BJ (cell line): ENCODE results near the gene ACADVL. TPM values are rescaled to one million over a fixed set of nuclear protein-coding genes. Genes with fewer than 3 reads are reported as not detected.

Experiments
- CTCF ChIA-PET: fragments of 350-600 bp; formaldehyde crosslinking; extraction: SDS; loops from one replicate; lab custom pipeline; 2021; ENCODE audit warnings: antibody characterized with exemption, inconsistent platforms; lab: Yijun Ruan, JAX
- POLR2A ChIA-PET: fragments of 300-600 bp; sonication (Branson Sonifier 250); formaldehyde crosslinking; extraction: SDS; loops from one replicate; lab custom pipeline; 2021; ENCODE audit warnings: antibody characterized with exemption; lab: Charles Lee
- DNase-seq: peaks from one replicate; pipeline ENCODE4 v3.0.0-alpha.2; 2011; ENCODE audit warnings: low read depth
- H3K27me3 ChIP-seq: 2 replicates; pipeline ENCODE4 v1.6.0; 2011; ENCODE audit warnings: low read length; ENCODE audit not compliant: control insufficient read depth, insufficient read depth
- H3K36me3 ChIP-seq: 2 replicates; pipeline ENCODE4 v1.5.1; 2011; ENCODE audit warnings: low read length; ENCODE audit not compliant: control insufficient read depth, insufficient read depth
- H3K4me3 ChIP-seq: 2 replicates; pipeline ENCODE4 v1.5.1; 2011; ENCODE audit warnings: low read depth, mild to moderate bottlenecking, control low read depth, low read length
- CTCF ChIP-seq: IDR thresholded peaks from 2 replicates; pipeline ENCODE4 v1.5.1; 2011; ENCODE audit warnings: low read depth, mild to moderate bottlenecking, control low read depth, inconsistent platforms, low read length, moderate library complexity; ENCODE audit not compliant: insufficient read depth
- polyA plus RNA-seq: library from polyadenylated mRNA; depleted of rRNA; stranded (reverse); fragments of >200 nt; gene quantifications from 2 replicates; pipeline ENCODE4 v1.2.3, GENCODE V29; 2011

ACADVL gene
- polyA plus RNA-seq, 1 experiment, result 517 TPM

DNA sequence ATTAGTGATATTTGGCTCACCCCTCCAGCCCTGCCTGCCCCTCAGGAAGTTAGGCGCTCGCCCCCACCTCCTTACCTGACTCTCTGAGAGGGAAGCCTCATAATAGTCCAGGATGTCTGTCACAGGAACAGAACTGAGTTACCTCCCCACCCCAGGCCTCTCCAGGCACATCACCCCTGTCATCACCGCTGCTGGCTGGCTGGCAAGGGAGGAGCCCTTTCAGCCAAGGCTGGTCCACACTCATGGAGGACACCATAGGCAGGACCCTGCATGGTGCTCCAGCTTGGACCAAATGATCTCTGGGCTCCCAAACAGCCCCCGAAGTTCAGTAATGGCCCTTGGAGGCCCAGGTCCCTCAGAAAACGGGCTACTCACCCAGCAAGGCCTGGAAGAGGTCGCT, 1.6 kb upstream of the ACADVL start:
- CTCF ChIA-PET, result no interaction called here
- TF ChIP-seq CTCF, result no peak
- POLR2A ChIA-PET, result no interaction called here
- no peak overlapping the region for H3K4me3 ChIP-seq
- DNase-seq, result no peak
- H3K36me3 ChIP-seq, result peaks cover 10% of the 10 kb centered on the region
- no peaks in the 10 kb centered on the region for H3K27me3 ChIP-seq

GRCh38 chr17:7218758-7219157, 980 bp upstream of the ACADVL start:
- H3K27me3 ChIP-seq, result no peaks in the 10 kb centered on the region
- no peak overlapping the region for H3K4me3 ChIP-seq
- peaks cover 16% of the 10 kb centered on the region for H3K36me3 ChIP-seq
- POLR2A ChIA-PET, result interaction anchor here (0.8 kb wide), 1 partner anchor 21 kb away, joined by 3 read pairs; the partner anchor contains the start of gene PHF23
- CTCF ChIA-PET, result interaction anchor here (2.7 kb wide), 1 partner anchor 173 kb away, joined by 13 read pairs; no protein-coding TSS in a partner anchor
- no peak for TF ChIP-seq CTCF
- DNase-seq, result no peak

DNA sequence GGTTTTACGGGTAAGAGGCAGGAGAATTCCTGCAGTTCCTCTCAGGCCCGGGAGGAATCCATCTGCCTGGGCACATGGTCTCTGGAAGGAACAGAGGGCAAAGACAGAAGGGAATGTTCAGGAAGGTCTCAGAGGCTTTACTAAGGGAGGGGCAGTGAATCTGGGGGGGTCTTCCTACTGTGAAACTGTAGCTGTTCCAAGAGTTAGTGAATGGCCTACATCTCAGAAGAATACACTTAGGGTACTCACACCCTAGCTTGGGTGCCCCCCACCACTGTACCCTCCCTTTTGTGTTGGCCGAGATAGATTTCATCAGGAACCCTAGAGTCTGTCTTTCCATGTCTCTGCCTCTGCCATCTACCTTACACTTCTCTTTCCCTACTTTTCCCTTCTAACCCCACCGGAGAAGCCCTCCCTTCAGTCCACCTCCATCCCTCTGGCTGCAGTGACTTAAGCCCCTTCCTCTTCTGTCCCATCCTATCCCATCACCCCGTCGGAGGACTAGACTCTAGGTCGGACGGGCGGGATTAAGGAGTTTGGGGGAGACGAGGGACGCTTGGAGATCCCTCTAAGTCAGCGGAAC, 418 bp upstream of the ACADVL start:
- ChIA-PET CTCF (interaction anchor here (0.6 to 3.6 kb wide), 7 partner anchors 14 to 770 kb away, joined by 3 to 50 read pairs (median 3); no protein-coding TSS in a partner anchor), POLR2A (interaction anchor here (0.6 to 1.3 kb wide), 3 partner anchors 18 to 32 kb away, joined by 3 to 4 read pairs (median 3); partner anchors contain the start of gene PHF23)
- Histone ChIP-seq H3K27me3 (no peaks in the 10 kb centered on the region), H3K4me3 (peak overlapping the region; percentile 84), H3K36me3 (peaks cover 22% of the 10 kb centered on the region)
- no peak for DNase-seq
- no peak for TF ChIP-seq CTCF

GRCh38 chr17:7220593-7221277, 997 bp downstream of the ACADVL start:
- ChIA-PET POLR2A (interaction anchor here (0.6 to 1.3 kb wide), 2 partner anchors 17 to 20 kb away, joined by 4 to 22 read pairs; no protein-coding TSS in a partner anchor), CTCF (interaction anchor here (0.8 to 3.6 kb wide), 13 partner anchors 9 to 175 kb away, joined by 3 to 50 read pairs (median 4); partner anchors contain the start of gene NEURL4)
- TF ChIP-seq CTCF, result peak; percentile 58
- peaks cover 28% of the 10 kb centered on the region for H3K36me3 ChIP-seq
- no peaks in the 10 kb centered on the region for H3K27me3 ChIP-seq
- H3K4me3 ChIP-seq, result peak overlapping the region; percentile 84
- DNase-seq, result no peak
